Upper lobe of left lung (tissue), 4 donors: ENCODE measurements around the gene HS3ST1.

Source experiments
- POLR2AphosphoS5 ChIP-seq, 2 donors: sonication (generic); formaldehyde crosslinking; IDR thresholded peaks; one replicate each; pipeline ENCODE4 v1.5.1; 2017; ENCODE audit warnings: antibody characterized with exemption in 2 of 2
- TF ChIP-seq, protein P1 (sequence below), 6 experiments: fragments of 450-650 bp in 4 of 6; fragments of 200-600 bp in 2 of 6; sonication (generic) in 2 of 6; IDR thresholded peaks; one replicate each; pipeline ENCODE4 v1.5.1; 2016 to 2019; ENCODE audit warnings: antibody characterized with exemption in 6 of 6

DNA sequence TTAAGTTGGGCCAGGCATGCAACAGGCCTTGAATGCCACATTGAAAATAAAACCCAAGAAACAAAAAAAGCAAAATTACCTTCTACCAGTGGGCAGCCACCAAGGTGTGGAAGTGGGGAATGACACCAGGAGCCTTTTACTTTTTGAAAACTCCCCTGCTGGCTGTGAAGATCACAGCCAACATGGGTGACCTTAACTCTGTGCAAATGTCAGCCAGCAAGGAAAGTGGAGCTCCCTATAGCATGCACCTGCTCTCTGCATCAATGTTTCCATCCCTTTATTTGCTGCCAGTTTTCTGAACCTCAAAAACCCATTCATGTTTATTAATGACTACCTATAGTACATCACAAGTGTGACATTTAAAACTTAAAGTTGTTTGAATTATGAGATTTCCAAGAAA lies 63.7 kb downstream of the HS3ST1 start:
- no peak for TF ChIP-seq POLR2AphosphoS5 (IDR thresholded peaks at IDR 0.05)
- TF ChIP-seq, protein P1, sequence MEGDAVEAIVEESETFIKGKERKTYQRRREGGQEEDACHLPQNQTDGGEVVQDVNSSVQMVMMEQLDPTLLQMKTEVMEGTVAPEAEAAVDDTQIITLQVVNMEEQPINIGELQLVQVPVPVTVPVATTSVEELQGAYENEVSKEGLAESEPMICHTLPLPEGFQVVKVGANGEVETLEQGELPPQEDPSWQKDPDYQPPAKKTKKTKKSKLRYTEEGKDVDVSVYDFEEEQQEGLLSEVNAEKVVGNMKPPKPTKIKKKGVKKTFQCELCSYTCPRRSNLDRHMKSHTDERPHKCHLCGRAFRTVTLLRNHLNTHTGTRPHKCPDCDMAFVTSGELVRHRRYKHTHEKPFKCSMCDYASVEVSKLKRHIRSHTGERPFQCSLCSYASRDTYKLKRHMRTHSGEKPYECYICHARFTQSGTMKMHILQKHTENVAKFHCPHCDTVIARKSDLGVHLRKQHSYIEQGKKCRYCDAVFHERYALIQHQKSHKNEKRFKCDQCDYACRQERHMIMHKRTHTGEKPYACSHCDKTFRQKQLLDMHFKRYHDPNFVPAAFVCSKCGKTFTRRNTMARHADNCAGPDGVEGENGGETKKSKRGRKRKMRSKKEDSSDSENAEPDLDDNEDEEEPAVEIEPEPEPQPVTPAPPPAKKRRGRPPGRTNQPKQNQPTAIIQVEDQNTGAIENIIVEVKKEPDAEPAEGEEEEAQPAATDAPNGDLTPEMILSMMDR (IDR thresholded peaks at IDR 0.05) = no peak
